CD4-positive, alpha-beta T cell treated with Interleukin-10 for 1 hour (primary cell): Measurements from ENCODE around the gene B3GAT1.
A peak's percentile ranks its signal among the peaks of the same experiment; 100 is the strongest.

Source experiments
- DNase-seq: peaks from one replicate; pipeline ENCODE4 v3.0.0-alpha.2; 2020

Gene B3GAT1

DNA sequence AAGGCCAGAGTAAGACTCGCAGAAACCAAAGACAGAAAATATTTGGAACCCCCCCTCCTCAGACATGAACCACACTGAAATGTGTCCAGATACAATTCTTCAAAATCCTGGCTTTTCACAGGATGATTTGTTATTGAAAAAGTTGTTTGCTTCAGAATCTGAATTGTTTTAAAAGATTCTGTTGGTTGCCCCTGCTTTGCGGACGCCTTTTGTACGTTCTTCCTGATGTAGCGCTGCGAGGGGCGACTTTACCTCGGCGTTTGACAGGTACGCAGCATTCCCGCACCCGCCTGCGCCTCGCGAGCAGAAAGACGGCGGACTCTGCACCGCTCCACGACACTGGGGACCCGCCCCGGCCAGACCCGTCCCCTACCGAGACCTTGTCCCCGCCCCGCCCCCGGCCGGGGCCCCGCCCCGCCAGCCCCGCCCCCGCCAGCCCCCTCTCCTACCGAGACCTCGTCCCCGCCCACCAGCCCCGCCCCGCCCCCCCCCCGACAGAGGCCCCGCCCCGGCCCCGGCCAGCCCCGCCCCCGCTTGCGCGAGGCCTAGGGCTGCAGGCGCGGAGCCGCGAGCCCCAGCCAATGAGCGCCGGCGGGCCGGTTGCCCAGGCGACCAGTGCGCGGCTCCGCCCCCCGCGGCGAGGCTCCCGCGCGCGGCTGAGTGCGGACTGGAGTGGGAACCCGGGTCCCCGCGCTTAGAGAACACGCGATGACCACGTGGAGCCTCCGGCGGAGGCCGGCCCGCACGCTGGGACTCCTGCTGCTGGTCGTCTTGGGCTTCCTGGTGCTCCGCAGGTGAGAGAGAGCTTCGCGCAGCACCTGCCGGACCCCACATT lies 80.5 kb downstream of the B3GAT1 start, which contains the start of gene GLB1L2:
TSS of gene GLB1L2 (plus strand) at position 635 of the 835 bp plus-strand sequence. CDS start at position 709, 74 bp downstream.
- peak; percentile 89 for DNase-seq

- DNase-seq, result no peak
These were observed 81.3 kb downstream of the B3GAT1 start for GRCh38 chr11:134330611-134331353.
